ENCODE results near the gene TRPM1.

DNA sequence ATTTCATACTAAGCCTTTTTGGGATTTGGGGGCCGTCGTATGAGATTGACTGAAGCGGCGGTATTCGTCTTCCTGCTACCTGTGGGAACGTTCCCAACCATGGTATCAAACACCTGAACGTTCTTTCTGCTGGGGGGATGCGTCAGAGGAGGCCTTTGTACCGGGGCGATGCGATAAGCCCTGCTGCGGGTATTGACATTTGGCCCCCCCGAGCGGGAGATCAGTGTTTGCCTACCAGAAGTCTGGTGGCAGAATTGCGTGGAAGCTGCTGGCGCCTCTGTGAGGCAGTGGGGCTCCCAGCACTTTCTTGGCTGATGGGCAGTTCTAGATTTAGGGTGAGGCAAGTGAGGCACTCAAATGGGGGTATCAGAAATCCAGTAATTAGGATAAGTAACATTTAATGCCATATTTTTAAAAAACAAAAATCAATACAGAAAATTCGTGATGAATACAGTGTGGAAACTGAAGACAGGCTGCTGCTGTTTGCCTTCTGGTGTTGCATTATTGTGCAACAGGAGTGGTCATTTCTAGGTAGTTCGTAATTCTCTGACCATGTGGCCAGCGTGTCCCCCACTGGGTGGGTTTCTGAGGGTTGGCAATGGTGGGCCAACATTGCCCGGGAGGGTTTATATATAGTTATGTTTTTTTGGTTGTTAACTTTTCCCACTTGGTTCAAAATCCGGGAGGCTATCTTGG is 12.7 kb downstream of the TRPM1 start:
- TF ChIP-seq RNF2 (IDR thresholded peaks at IDR 0.05; ENCODE audit: borderline replicate concordance, low read depth) (no peak), POLR2A (IDR thresholded peaks at IDR 0.05; ENCODE audit: low read length) (no peak), CHD4 (IDR thresholded peaks at IDR 0.05; ENCODE audit: borderline replicate concordance) (no peak)
- TF ChIP-seq, protein P1, sequence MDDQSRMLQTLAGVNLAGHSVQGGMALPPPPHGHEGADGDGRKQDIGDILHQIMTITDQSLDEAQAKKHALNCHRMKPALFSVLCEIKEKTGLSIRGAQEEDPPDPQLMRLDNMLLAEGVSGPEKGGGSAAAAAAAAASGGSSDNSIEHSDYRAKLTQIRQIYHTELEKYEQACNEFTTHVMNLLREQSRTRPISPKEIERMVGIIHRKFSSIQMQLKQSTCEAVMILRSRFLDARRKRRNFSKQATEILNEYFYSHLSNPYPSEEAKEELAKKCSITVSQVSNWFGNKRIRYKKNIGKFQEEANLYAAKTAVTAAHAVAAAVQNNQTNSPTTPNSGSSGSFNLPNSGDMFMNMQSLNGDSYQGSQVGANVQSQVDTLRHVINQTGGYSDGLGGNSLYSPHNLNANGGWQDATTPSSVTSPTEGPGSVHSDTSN (IDR thresholded peaks at IDR 0.05), result no peak
- TF ChIP-seq, protein P2, sequence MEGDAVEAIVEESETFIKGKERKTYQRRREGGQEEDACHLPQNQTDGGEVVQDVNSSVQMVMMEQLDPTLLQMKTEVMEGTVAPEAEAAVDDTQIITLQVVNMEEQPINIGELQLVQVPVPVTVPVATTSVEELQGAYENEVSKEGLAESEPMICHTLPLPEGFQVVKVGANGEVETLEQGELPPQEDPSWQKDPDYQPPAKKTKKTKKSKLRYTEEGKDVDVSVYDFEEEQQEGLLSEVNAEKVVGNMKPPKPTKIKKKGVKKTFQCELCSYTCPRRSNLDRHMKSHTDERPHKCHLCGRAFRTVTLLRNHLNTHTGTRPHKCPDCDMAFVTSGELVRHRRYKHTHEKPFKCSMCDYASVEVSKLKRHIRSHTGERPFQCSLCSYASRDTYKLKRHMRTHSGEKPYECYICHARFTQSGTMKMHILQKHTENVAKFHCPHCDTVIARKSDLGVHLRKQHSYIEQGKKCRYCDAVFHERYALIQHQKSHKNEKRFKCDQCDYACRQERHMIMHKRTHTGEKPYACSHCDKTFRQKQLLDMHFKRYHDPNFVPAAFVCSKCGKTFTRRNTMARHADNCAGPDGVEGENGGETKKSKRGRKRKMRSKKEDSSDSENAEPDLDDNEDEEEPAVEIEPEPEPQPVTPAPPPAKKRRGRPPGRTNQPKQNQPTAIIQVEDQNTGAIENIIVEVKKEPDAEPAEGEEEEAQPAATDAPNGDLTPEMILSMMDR (IDR thresholded peaks at IDR 0.05), result no peak
